ENCODE results near the gene AFF3.

DNA sequence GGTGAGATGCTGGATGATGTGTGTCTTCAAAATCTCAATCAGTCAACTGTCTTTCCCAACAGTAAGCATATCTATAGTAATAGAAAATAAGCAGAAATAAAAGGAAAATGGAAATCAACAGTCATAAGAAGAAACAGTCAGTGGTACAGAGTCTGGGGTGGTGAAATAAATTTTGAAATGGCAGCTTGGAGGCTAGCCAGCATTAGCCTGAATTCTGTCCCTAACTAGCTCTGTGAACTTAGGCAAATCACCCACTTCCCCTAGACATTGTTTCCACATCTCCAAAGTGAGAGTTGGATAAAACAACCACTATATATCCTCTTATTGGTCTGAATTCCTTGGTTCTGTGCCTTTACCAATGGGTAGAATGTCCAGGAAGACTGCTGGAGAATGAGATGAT is 462.9 kb downstream of the AFF3 start:
- TF ChIP-seq, protein P1, sequence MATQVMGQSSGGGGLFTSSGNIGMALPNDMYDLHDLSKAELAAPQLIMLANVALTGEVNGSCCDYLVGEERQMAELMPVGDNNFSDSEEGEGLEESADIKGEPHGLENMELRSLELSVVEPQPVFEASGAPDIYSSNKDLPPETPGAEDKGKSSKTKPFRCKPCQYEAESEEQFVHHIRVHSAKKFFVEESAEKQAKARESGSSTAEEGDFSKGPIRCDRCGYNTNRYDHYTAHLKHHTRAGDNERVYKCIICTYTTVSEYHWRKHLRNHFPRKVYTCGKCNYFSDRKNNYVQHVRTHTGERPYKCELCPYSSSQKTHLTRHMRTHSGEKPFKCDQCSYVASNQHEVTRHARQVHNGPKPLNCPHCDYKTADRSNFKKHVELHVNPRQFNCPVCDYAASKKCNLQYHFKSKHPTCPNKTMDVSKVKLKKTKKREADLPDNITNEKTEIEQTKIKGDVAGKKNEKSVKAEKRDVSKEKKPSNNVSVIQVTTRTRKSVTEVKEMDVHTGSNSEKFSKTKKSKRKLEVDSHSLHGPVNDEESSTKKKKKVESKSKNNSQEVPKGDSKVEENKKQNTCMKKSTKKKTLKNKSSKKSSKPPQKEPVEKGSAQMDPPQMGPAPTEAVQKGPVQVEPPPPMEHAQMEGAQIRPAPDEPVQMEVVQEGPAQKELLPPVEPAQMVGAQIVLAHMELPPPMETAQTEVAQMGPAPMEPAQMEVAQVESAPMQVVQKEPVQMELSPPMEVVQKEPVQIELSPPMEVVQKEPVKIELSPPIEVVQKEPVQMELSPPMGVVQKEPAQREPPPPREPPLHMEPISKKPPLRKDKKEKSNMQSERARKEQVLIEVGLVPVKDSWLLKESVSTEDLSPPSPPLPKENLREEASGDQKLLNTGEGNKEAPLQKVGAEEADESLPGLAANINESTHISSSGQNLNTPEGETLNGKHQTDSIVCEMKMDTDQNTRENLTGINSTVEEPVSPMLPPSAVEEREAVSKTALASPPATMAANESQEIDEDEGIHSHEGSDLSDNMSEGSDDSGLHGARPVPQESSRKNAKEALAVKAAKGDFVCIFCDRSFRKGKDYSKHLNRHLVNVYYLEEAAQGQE (IDR thresholded peaks at IDR 0.05; ENCODE audit: insufficient read depth in 1 of 2, low read depth in 2 of 2, low read length in 2 of 2), result no peak
- no peak for TF ChIP-seq POLR2AphosphoS5 (IDR thresholded peaks at IDR 0.05; ENCODE audit: low read depth, low read length)
- no peak for TF ChIP-seq SIN3A (IDR thresholded peaks at IDR 0.05; ENCODE audit: borderline replicate concordance, insufficient read depth, low read length)
- no peak for TF ChIP-seq TAF1 (IDR thresholded peaks at IDR 0.05; ENCODE audit: borderline replicate concordance, insufficient read depth, low read length)

Data from PFSK-1 (cell line).